MM.1S (cell line): ENCODE measurements around the gene CDC20B.

Experiments used
- DNase-seq: peaks from one replicate; pipeline ENCODE4 v3.0.0-alpha.2; 2015
- H2AFZ ChIP-seq: fragments of 300-600 bp; sonication (generic); 2 replicates; pipeline ENCODE4 v1.6.0; 2016; ENCODE audit warnings: antibody characterized with exemption, low read length
- H3F3A ChIP-seq: fragments of 300-600 bp; sonication (generic); 2 replicates; pipeline ENCODE4 v1.6.1; 2016; ENCODE audit warnings: mild to moderate bottlenecking, antibody characterized with exemption, low read length, moderate library complexity, mixed read lengths; ENCODE audit not compliant: insufficient read depth
- H3K27ac ChIP-seq: fragments of 300-600 bp; sonication (generic); 2 replicates; pipeline ENCODE4 v1.5.1; 2016; ENCODE audit warnings: mild to moderate bottlenecking, low read length
- H3K27me3 ChIP-seq: fragments of 300-600 bp; sonication (generic); replicated peaks from 2 replicates; pipeline ENCODE4 v1.6.0; 2016; ENCODE audit warnings: low read length; ENCODE audit not compliant: insufficient read depth
- H3K36me3 ChIP-seq: fragments of 300-600 bp; sonication (generic); replicated peaks from 2 replicates; pipeline ENCODE4 v1.6.1; 2016; ENCODE audit warnings: mild to moderate bottlenecking, low read length, mixed read lengths; ENCODE audit not compliant: insufficient read depth
- H3K4me1 ChIP-seq: fragments of 300-600 bp; sonication (generic); 2 replicates; pipeline ENCODE4 v1.6.1; 2016; ENCODE audit warnings: low read length, mixed read lengths
- H3K4me2 ChIP-seq: fragments of 300-600 bp; sonication (generic); 2 replicates; pipeline ENCODE4 v1.6.0; 2016; ENCODE audit warnings: low read depth, low read length
- H3K4me3 ChIP-seq: fragments of 300-600 bp; sonication (generic); 2 replicates; pipeline ENCODE4 v1.5.1; 2016; ENCODE audit warnings: low read length, mixed read lengths
- H3K79me2 ChIP-seq: fragments of 300-600 bp; sonication (generic); 2 replicates; pipeline ENCODE4 v1.6.1; 2016; ENCODE audit warnings: mixed run types, low read length, mixed read lengths
- H3K9ac ChIP-seq: fragments of 300-600 bp; sonication (generic); 2 replicates; pipeline ENCODE4 v1.6.1; 2016; ENCODE audit warnings: low read length, mixed read lengths
- H3K9me2 ChIP-seq: fragments of 300-600 bp; sonication (generic); replicated peaks from 2 replicates; pipeline ENCODE4 v1.6.1; 2016; ENCODE audit warnings: mild to moderate bottlenecking, low read length, mixed read lengths; ENCODE audit not compliant: insufficient read depth
- H3K9me3 ChIP-seq: fragments of 300-600 bp; sonication (generic); replicated peaks from 2 replicates; pipeline ENCODE4 v1.6.1; 2016; ENCODE audit warnings: mild to moderate bottlenecking, low read length, mixed read lengths; ENCODE audit not compliant: insufficient read depth
- H4K20me1 ChIP-seq: fragments of 300-600 bp; sonication (generic); 2 replicates; pipeline ENCODE4 v1.6.1; 2016; ENCODE audit warnings: mild to moderate bottlenecking, low read length, moderate library complexity, mixed read lengths; ENCODE audit not compliant: insufficient read depth
- CTCF ChIP-seq: fragments of 300-600 bp; sonication (generic); IDR thresholded peaks from 2 replicates; pipeline ENCODE4 v1.5.1; 2016; ENCODE audit warnings: antibody characterized with exemption, low read length, mixed read lengths
- EZH2 ChIP-seq: fragments of 300-600 bp; sonication (generic); optimal IDR thresholded peaks from 2 replicates; pipeline ENCODE3; 2017; ENCODE audit warnings: low read depth, mild to moderate bottlenecking, antibody characterized with exemption, low read length, mixed read lengths
- EZH2phosphoT487 ChIP-seq: fragments of 300-600 bp; sonication (generic); IDR thresholded peaks from 2 replicates; pipeline ENCODE4 v1.6.1; 2018; ENCODE audit warnings: antibody characterized with exemption, low read length

Gene CDC20B

GRCh38 chr5:55160493-55161209 lies 12.3 kb downstream of the CDC20B start:
- TF ChIP-seq CTCF (no peak), EZH2phosphoT487 (no peak), EZH2 (no peak)
- H3K9me2 ChIP-seq: no peaks in the 10 kb centered on the region
- no peaks in the 10 kb centered on the region for H3K9me3 ChIP-seq
- no peak overlapping the region for H3K9ac ChIP-seq
- no peaks in the 10 kb centered on the region for H3F3A ChIP-seq
- H3K4me3 ChIP-seq: no peak overlapping the region
- H3K4me1 ChIP-seq: no peaks in the 10 kb centered on the region
- no peaks in the 10 kb centered on the region for H3K27me3 ChIP-seq
- H3K36me3 ChIP-seq: no peaks in the 10 kb centered on the region
- H3K79me2 ChIP-seq: no peaks in the 10 kb centered on the region
- H3K4me2 ChIP-seq: no peak overlapping the region
- no peaks in the 10 kb centered on the region for H4K20me1 ChIP-seq
- H3K27ac ChIP-seq: no peak overlapping the region
- DNase-seq: no peak
- H2AFZ ChIP-seq: no peak overlapping the region

- Histone ChIP-seq H3K36me3 (no peaks in the 10 kb centered on the region), H3K27me3 (no peaks in the 10 kb centered on the region), H2AFZ (no peak within 1 kb of the TSS), H3K9me3 (no peaks in the 10 kb centered on the region), H3F3A (no peaks in the 10 kb centered on the region), H3K4me1 (no peaks in the 10 kb centered on the region; the same call in 1 of the 2 replicates), H3K4me3 (no peak within 1 kb of the TSS), H4K20me1 (no peaks in the 10 kb centered on the region), H3K9me2 (no peaks in the 10 kb centered on the region), H3K27ac (no peak within 1 kb of the TSS), H3K9ac (no peak within 1 kb of the TSS), H3K79me2 (no peaks in the 10 kb centered on the region), H3K4me2 (no peak within 1 kb of the TSS)
- peak; percentile 41 for DNase-seq
- TF ChIP-seq EZH2phosphoT487: no peak
- TF ChIP-seq CTCF: peak; percentile 46
- no peak for TF ChIP-seq EZH2
These were observed 13.0 kb downstream of the CDC20B start, which contains the start of gene GPX8 for GRCh38 chr5:55159763-55160492. Gene GPX8 (plus strand): TSS chr5:55160171. CDS start chr5:55160193, 22 bp downstream.

DNA sequence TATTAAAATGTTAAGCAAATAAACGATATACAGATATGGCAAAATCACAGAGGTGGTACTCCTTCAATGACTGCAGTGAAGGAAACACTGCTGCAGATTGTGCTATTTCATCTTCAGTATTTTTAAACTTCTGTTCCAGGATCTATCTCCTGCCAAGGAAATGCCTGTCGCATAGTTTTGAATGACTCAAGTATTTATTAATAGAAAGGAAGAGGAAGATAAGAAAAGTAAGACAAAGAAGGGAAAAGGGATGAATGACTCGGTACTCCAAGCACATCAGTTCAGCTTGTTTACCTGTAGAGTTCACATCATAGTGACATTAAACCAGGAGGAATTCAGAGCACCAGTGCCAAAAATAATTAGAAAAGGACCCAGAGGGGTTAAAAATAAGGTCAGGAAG lies 18.1 kb downstream of the CDC20B start:
- no peak overlapping the region for H3K9ac ChIP-seq
- no peaks in the 10 kb centered on the region for H3K79me2 ChIP-seq
- no peaks in the 10 kb centered on the region; the same call in 1 of the 2 replicates for H3K4me1 ChIP-seq
- H3K9me3 ChIP-seq: no peaks in the 10 kb centered on the region
- no peaks in the 10 kb centered on the region for H3K36me3 ChIP-seq
- no peak overlapping the region for H3K4me3 ChIP-seq
- DNase-seq: no peak
- no peaks in the 10 kb centered on the region for H3K27me3 ChIP-seq
- H4K20me1 ChIP-seq: no peaks in the 10 kb centered on the region
- no peak overlapping the region for H3K4me2 ChIP-seq
- no peak overlapping the region for H3K27ac ChIP-seq
- H3K9me2 ChIP-seq: no peaks in the 10 kb centered on the region
- H2AFZ ChIP-seq: no peak overlapping the region
- TF ChIP-seq CTCF: no peak
- TF ChIP-seq EZH2phosphoT487: no peak
- TF ChIP-seq EZH2: no peak
- H3F3A ChIP-seq: no peaks in the 10 kb centered on the region
